Prostate gland (tissue), 2 donors: ENCODE data around the gene DDX54.

Source experiments
- CTCF ChIP-seq, 4 experiments: fragments of 200-600 bp in 2 of 4; fragments of 450-650 bp in 2 of 4; sonication (generic) in 2 of 4; IDR thresholded peaks; 1 replicate in 3 of 4; 2 replicates in 1 of 4; pipeline ENCODE4 v1.5.1; 2016 to 2019; ENCODE audit warnings: antibody characterized with exemption in 4 of 4, mild to moderate bottlenecking in 2 of 4, moderate library complexity in 2 of 4
- POLR2A ChIP-seq: fragments of 450-650 bp; IDR thresholded peaks from one replicate; pipeline ENCODE4 v1.6.1; 2016; ENCODE audit warnings: antibody characterized with exemption, mild to moderate bottlenecking
- POLR2AphosphoS5 ChIP-seq: sonication (generic); formaldehyde crosslinking; IDR thresholded peaks from one replicate; pipeline ENCODE4 v1.6.1; 2017; ENCODE audit warnings: antibody characterized with exemption

- no peak for TF ChIP-seq POLR2AphosphoS5
- no peak for TF ChIP-seq CTCF (IDR thresholded peaks at IDR 0.05)
- no peak for TF ChIP-seq POLR2A
Observed at GRCh38 chr12:113161415-113162016, 23.8 kb downstream of the DDX54 start.
